ENCODE results near the gene DPEP3.
"Not testable (repeated sequence)": the region's sequence is repeated elsewhere in the genome, so short reads cannot be mapped to it uniquely, and the experiment has no call there.

DPEP3 gene

DNA sequence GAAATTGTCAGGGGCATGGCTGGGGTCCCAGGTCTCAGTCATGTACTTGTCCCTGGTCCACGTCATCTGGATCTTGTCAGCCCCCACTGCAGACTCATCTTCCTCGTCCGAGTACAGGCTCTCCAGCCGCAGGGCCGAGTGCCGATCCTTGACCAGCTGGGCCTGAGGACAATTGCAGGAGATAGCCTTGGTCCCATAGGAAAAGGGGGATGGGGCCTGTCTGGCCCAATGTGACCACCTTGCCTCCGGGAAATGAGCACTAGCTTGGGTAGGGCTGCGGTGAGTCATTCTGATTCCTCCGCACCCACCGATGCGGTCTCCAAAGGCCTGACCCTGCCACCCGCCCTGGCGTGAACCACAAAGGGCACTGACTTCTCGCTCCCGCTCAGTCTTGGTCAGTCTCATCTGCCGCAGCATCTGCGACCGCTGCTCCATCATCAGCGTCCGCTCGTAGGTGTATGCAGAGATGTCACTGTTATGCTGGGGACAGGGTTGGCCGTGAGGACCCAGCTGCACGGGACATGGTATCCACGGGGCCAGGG lies 34.8 kb downstream of the DPEP3 start:
- no peak for DNase-seq (ENCODE audit: low read depth in 3 of 3, low spot score in 1 of 3)

- DNase-seq (ENCODE audit: low read depth in 3 of 3, low spot score in 1 of 3): no peak
These were observed 35.5 kb downstream of the DPEP3 start for GRCh38 chr16:67944690-67945391.

DNA sequence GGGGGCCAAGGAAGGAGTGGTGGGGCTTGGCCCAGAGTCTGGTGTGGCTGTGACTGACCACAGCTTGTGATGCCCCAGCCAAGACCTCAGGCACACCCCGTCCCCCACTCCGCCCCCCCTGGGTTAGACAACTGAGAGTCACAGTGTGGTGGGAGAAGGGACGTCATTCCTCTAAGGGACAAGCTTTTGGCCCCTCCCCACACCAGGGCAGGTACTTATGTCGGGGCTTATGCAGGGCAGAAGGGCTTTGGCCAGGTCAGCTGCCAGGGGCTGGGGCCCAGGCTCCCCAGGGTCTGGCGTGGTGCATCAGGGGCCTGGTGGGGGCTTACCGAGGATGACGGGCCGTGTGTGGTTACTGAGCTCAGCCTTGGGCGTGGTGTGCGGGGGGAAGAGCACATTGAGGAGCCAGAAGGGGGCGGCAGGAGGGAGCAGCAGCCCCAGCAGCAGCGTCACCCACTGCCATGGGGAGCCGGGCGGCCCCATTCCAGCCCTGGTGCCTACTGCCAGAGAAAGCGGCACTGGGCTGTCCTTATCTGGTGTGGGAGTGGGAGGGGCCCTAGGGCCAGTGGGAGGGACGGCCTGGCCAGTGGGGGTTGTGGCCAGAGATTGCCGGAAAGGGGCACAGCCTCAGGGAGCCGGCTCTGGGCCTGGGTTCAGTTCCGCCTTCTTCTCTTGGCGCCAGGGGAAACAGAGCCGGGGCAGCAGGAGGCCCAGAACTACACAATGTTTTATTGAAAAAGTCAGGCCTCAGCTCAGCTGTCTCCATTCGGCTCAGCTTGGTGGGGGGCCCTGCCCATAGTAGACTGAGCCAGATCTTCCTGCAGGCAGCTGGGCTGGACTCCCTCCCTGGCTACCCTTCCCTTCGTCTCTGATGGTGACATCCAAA lies 36.4 kb downstream of the DPEP3 start, which contains the start of gene LCAT:
Gene LCAT, minus strand, starts transcription at position 502 of the 886 bp plus-strand sequence. Its CDS starts 19 bp downstream, at position 483.
- no peak for DNase-seq (ENCODE audit: low read depth in 3 of 3, low spot score in 1 of 3)

DNA sequence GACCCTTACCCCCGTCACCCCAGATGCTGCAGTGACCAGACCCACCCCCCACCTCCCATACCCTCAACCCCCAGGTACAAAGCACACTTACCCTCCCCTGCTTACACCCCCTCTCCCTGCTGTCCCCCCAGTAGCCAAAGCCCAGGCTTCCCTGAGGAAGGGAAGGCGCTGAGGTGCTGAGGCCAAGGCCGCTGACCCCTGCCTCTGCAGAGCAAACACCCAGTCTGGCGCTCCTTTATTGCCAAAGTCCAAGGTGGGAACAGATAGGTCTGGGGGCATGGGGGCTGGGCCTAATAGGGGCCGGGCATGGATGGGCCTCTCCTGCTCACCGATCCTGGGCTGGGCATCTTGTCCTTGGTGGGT lies 37.1 kb downstream of the DPEP3 start:
- no peak for DNase-seq (ENCODE audit: low read depth in 3 of 3, low spot score in 1 of 3)

DNA sequence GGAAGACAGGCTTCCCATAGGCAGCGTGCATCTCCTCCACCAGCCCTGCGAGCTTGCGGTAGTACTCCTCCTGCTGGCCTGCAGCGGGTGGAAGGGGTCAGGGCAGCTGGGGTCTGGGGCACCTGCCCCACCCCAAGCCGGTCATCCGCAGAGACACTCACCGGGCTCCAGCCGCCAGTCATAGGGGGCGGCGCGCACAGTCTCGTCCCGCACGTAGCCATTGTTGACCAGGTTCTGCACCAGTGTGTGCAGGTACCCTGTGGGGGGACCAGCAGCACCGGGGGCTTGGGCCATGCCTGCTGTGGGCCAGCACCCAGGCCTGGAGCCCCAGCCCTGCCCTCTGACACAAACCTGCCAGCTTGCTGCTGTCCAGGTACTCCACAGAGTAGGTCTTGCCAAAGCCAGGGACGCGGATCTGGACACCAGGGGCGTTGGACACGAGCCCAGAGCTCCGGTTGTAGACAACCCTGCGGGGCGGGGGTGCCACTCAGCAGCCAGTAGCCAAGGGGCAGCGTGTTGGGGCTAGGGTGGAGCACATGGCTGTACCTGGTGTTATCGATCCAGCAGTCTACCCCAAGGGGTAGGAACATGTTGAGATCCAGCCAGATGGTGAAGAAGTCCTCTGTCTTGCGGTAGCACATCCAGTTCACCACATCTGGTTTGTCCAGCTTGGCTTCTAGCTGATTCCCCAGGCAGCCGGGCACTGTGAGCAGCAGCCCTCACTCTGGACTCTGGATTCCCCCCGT lies 37.6 kb downstream of the DPEP3 start:
- DNase-seq (ENCODE audit: low read depth in 3 of 3, low spot score in 1 of 3): no peak

DNA sequence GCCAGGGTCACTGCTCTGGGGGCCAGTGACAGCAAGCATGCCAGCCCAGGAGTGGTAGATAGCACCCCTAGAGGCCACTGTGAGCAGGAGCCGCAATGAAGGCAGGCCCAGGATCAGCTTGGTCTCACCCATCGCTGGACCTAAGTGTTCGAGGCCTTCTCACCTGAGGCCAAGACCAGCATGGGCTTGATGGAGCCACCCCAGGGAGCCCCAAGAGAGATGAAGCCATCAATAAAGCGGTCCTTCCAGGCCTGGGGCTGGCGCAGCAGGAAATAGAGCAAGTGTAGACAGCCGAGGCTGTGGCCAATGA lies 38.1 kb downstream of the DPEP3 start:
- DNase-seq (ENCODE audit: low read depth in 3 of 3, low spot score in 1 of 3): no peak

GRCh38 chr16:67941469-67942199 lies 38.7 kb downstream of the DPEP3 start:
- no peak for DNase-seq (ENCODE audit: low read depth in 3 of 3, low spot score in 1 of 3)

DNA sequence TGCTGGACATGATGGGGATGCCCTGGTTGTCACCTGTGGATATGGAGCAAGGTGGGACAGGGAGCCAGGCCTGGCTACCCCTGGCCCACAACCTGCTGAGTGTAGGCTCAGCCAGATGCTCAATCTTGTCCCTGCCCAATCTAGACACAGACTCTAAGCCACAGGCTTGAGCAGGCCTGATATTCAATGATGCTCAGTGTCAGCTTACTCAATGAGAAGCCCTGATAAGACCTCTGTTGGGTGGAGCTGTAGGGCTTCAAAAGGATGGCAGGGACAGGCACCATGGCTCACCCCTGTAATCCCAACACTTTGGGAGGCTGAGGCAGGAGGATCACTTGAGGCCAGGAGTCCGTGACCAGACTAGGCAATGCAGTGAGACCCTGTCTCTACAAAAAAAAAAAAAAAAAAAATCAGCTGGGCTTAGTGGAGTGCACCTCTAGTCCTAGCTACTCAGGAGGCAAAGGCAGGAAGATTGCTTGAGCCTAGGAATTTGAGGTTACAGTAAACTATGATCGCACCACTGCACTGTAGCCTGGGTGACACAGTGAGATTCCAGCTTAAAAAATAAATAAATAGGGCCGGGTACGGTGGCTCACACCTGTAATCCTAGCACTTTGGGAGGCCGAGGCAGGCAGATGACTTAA lies 39.7 kb downstream of the DPEP3 start:
- no peak for DNase-seq (ENCODE audit: low read depth in 3 of 3, low spot score in 1 of 3)

DNA sequence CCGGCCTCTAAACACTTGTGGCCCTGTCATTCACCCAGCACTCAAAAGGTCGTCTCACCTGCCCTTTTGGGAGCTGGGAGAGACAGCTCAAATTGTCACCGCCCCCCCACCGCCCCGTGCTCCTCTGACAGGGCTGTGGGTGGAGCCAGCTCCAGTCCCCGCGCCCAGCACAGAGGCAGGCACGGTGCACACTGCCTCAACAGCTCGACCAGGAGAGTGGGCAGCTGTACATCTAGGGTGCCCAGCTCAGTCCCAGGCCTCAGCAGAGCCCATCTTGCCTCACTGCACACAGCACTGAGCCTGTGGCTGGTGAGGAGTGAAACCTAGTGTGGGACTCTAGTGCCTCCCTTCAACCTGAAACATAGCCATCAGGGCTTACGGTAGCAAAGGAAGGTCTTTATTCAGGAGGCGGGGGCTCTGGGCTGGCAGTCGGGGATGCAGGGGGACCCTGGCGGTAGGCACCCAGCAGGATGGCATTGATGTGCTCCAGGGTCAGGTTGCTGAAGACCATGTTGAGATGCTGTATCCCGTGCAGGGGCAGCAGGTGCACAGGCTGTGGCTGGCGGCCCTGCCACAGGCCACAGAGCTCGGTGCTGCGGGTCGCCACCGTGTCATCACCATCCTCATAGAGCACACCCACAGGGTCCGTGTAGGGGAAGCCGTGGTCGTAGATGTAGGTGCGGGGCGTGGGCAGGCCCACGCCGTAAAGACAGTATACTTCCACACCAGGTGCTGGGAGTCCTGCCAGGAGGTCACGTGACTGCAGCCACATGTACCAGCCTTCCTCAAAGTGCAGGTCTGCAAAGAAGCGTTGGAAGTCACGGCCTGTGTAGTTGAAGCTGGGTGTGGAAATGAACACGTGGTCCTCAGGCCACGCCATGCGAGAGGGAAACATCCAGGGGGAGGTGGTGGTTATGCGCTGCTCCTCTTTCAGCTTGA lies 40.5 kb downstream of the DPEP3 start:
- DNase-seq (ENCODE audit: low read depth in 3 of 3, low spot score in 1 of 3): peak in 1 of 3 donors; percentile 48

GRCh38 chr16:67937713-67938112 lies 42.6 kb downstream of the DPEP3 start:
- not testable (repeated sequence) for DNase-seq (ENCODE audit: low read depth in 3 of 3, low spot score in 1 of 3)

GRCh38 chr16:67936880-67937605 lies 43.3 kb downstream of the DPEP3 start:
- DNase-seq (ENCODE audit: low read depth in 3 of 3, low spot score in 1 of 3): peak in 2 of 3 donors; percentile 30 to 51

GRCh38 chr16:67936124-67936879 lies 44.0 kb downstream of the DPEP3 start, which contains the start of gene PSMB10:
Gene PSMB10 (minus strand): TSS chr16:67936850. CDS start chr16:67936749, 101 bp downstream.
- DNase-seq (ENCODE audit: low read depth in 3 of 3, low spot score in 1 of 3): peak in 1 of 3 donors; percentile 52

GRCh38 chr16:67935402-67936123 lies 44.7 kb downstream of the DPEP3 start:
- DNase-seq (ENCODE audit: low read depth in 3 of 3, low spot score in 1 of 3): peak; percentile 83 to 88 (median 83)

GRCh38 chr16:67935101-67935401 lies 45.2 kb downstream of the DPEP3 start:
- DNase-seq (ENCODE audit: low read depth in 3 of 3, low spot score in 1 of 3): no peak

- no peak for DNase-seq (ENCODE audit: low read depth in 3 of 3, low spot score in 1 of 3)
These were observed 45.8 kb downstream of the DPEP3 start for GRCh38 chr16:67934306-67935100.

- no peak for DNase-seq (ENCODE audit: low read depth in 3 of 3, low spot score in 1 of 3)
These were observed 46.5 kb downstream of the DPEP3 start for GRCh38 chr16:67933805-67934204.
